Tibial nerve (tissue), 4 donors: ENCODE measurements around the gene PPM1G.

Source experiments
- CTCF ChIP-seq, 5 experiments: fragments of 200-600 bp in 3 of 5; fragments of 450-650 bp in 2 of 5; sonication (generic) in 3 of 5; IDR thresholded peaks; one replicate each; pipeline ENCODE4 v1.5.1; 2016 to 2019; ENCODE audit warnings: antibody characterized with exemption in 5 of 5, mild to moderate bottlenecking in 3 of 5, moderate library complexity in 2 of 5
- EP300 ChIP-seq, 2 donors: sonication (generic); formaldehyde crosslinking; IDR thresholded peaks; one replicate each; pipeline ENCODE4 v1.6.1; 2017; ENCODE audit warnings: antibody characterized with exemption in 2 of 2, mild to moderate bottlenecking in 1 of 2

GRCh38 chr2:27372937-27373336 is 36.5 kb downstream of the PPM1G start:
- TF ChIP-seq CTCF (IDR thresholded peaks at IDR 0.05), result no peak
- TF ChIP-seq EP300 (IDR thresholded peaks at IDR 0.05), result no peak
